HepG2 (cell line): ENCODE measurements around the gene ZDHHC11.
"Not testable (repeated sequence)": the region's sequence is repeated elsewhere in the genome, so short reads cannot be mapped to it uniquely, and the experiment has no call there.

ENCODE experiments used
- ATF1 ChIP-seq: IDR thresholded peaks from 2 replicates; pipeline ENCODE4 v1.6.1; 2016; ENCODE audit warnings: mild to moderate bottlenecking, control low read depth
- CBX2 ChIP-seq, 2 experiments: fragments of 200-600 bp in 1 of 2; sonication (generic); formaldehyde crosslinking in 1 of 2; IDR thresholded peaks; 2 replicates each; pipeline versions ENCODE4 v1.7.0 to v1.8.1; 2018 to 2022; ENCODE audit warnings: low read depth in 2 of 2, low read length in 1 of 2, mild to moderate bottlenecking in 1 of 2, missing genetic modification reagents in 1 of 2
- ESRRA ChIP-seq: sonication (generic); formaldehyde crosslinking; IDR thresholded peaks from 2 replicates; pipeline ENCODE4 v1.5.1; 2020; ENCODE audit warnings: mild to moderate bottlenecking, low read depth, missing genetic modification reagents
- MYC ChIP-seq: sonication (generic); formaldehyde crosslinking; IDR thresholded peaks from 2 replicates; pipeline ENCODE4 v1.9.0; 2021; ENCODE audit warnings: missing genetic modification reagents, borderline replicate concordance
- RBAK ChIP-seq: sonication (generic); formaldehyde crosslinking; IDR thresholded peaks from 2 replicates; pipeline ENCODE4 v1.5.1; 2020; ENCODE audit warnings: mild to moderate bottlenecking, missing genetic modification reagents
- RFX5 ChIP-seq: IDR thresholded peaks from 2 replicates; pipeline ENCODE4 v1.6.1; 2011; ENCODE audit warnings: low read depth, low read length, improper control_type of control experiment
- TAF1 ChIP-seq: sonication (generic); formaldehyde crosslinking; IDR thresholded peaks from 2 replicates; pipeline ENCODE4 v1.4.0; 2020; ENCODE audit warnings: missing genetic modification reagents
- ZNF570 ChIP-seq: sonication (generic); formaldehyde crosslinking; IDR thresholded peaks from 2 replicates; pipeline ENCODE4 v1.4.0; 2020; ENCODE audit warnings: mild to moderate bottlenecking, missing genetic modification reagents, borderline replicate concordance
- ZNF770 ChIP-seq: sonication (generic); formaldehyde crosslinking; IDR thresholded peaks from 2 replicates; pipeline ENCODE4 v1.5.0; 2020; ENCODE audit warnings: mild to moderate bottlenecking, missing genetic modification reagents
- ZZZ3 ChIP-seq: sonication (generic); formaldehyde crosslinking; IDR thresholded peaks from 2 replicates; pipeline ENCODE4 v1.4.0; 2020; ENCODE audit warnings: missing genetic modification reagents, mild to moderate bottlenecking, borderline replicate concordance

GRCh38 chr5:771841-772546 lies 78.8 kb downstream of the ZDHHC11 start:
- TF ChIP-seq CBX2 (IDR thresholded peaks at IDR 0.05; ENCODE audit: low read depth, low read length); CBX2 (CRISPR knock-in tag; IDR thresholded peaks at IDR 0.05; ENCODE audit: low read depth); TAF1; ATF1 (CRISPR knock-in tag); MYC (CRISPR knock-in tag); ZZZ3; RFX5; ESRRA (CRISPR knock-in tag); ZNF570 (CRISPR knock-in tag); RBAK (CRISPR knock-in tag); ZNF770 (CRISPR knock-in tag): not testable (repeated sequence)
